WTC11 (cell line): ENCODE results near the gene MCRIP2.

Experiments
- ATF3 ChIP-seq: sonication (generic); formaldehyde crosslinking; conservative IDR thresholded peaks from 2 replicates; pipeline ENCODE4 v1.8.1; 2022; ENCODE audit warnings: mild to moderate bottlenecking, missing genetic modification reagents
- TEAD4 ChIP-seq: sonication (generic); formaldehyde crosslinking; IDR thresholded peaks from 2 replicates; pipeline ENCODE4 v1.8.0; 2022; ENCODE audit warnings: mild to moderate bottlenecking, missing genetic modification reagents
- TF ChIP-seq, protein P1 (sequence below): fragments of 200-600 bp; IDR thresholded peaks from 2 replicates; pipeline ENCODE4 v1.8.0; 2022; ENCODE audit warnings: antibody characterized with exemption

DNA sequence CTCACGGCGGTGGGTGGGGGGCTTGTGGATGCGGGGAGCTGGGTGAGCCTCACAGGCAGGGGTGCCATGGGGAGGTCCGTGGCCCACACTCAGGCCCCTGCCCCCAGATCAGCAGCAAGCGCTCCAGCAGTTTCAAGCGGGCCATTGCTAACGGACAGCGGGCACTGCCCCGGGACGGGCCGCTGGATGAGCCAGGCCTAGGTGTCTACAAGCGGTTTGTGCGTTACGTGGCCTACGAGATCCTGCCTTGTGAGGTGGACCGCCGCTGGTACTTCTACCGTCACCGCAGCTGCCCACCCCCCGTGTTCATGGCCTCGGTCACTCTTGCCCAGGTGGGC, 34.9 kb downstream of the MCRIP2 start:
- TF ChIP-seq, protein P1, sequence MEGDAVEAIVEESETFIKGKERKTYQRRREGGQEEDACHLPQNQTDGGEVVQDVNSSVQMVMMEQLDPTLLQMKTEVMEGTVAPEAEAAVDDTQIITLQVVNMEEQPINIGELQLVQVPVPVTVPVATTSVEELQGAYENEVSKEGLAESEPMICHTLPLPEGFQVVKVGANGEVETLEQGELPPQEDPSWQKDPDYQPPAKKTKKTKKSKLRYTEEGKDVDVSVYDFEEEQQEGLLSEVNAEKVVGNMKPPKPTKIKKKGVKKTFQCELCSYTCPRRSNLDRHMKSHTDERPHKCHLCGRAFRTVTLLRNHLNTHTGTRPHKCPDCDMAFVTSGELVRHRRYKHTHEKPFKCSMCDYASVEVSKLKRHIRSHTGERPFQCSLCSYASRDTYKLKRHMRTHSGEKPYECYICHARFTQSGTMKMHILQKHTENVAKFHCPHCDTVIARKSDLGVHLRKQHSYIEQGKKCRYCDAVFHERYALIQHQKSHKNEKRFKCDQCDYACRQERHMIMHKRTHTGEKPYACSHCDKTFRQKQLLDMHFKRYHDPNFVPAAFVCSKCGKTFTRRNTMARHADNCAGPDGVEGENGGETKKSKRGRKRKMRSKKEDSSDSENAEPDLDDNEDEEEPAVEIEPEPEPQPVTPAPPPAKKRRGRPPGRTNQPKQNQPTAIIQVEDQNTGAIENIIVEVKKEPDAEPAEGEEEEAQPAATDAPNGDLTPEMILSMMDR, result no peak
- TF ChIP-seq ATF3 (CRISPR knock-in tag) (no peak), TEAD4 (CRISPR knock-in tag) (no peak)
